Lung (tissue), 12 donors: ENCODE measurements around the gene SLC25A31. TPM values are rescaled to one million over a fixed set of nuclear protein-coding genes. Genes with fewer than 3 reads are reported as not detected.

ENCODE experiments used
- ATAC-seq: fragments of 200-7000 bp; cut with Tn5 transposase; one replicate; pipeline ENCODE4 v1.9.1; 2020; ENCODE audit warnings: moderate number of reproducible peaks; ENCODE audit not compliant: insufficient read depth, low FRiP score
- DNase-seq, 3 donors: peaks; one replicate each; pipeline ENCODE4 v3.0.0-alpha.2; 2013 to 2017
- H3K27ac ChIP-seq, 2 donors: one replicate each; pipeline ENCODE4 v1.5.1; 2013; ENCODE audit warnings: mild to moderate bottlenecking in 2 of 2, moderate library complexity in 2 of 2, control low read depth in 1 of 2, inconsistent platforms in 1 of 2, low read depth in 1 of 2, low read length in 1 of 2
- H3K27me3 ChIP-seq, 3 donors: one replicate each; pipeline ENCODE4 v1.5.1; 2013; ENCODE audit warnings: low read length in 2 of 3; ENCODE audit not compliant: control insufficient read depth in 3 of 3, insufficient read depth in 3 of 3
- H3K36me3 ChIP-seq, 4 donors: one replicate each; pipeline ENCODE4 v1.5.1; 2013; ENCODE audit warnings: low read length in 4 of 4, mild to moderate bottlenecking in 1 of 4, moderate library complexity in 1 of 4; ENCODE audit not compliant: control insufficient read depth in 4 of 4, insufficient read depth in 4 of 4
- H3K4me1 ChIP-seq, 5 donors: one replicate each; pipeline ENCODE4 v1.5.1; 2013; ENCODE audit warnings: low read length in 5 of 5, mild to moderate bottlenecking in 2 of 5, moderate library complexity in 1 of 5; ENCODE audit not compliant: control insufficient read depth in 5 of 5, insufficient read depth in 5 of 5
- H3K4me3 ChIP-seq: one replicate; pipeline ENCODE4 v1.5.1; 2013; ENCODE audit warnings: mild to moderate bottlenecking, control low read depth, moderate library complexity
- H3K9ac ChIP-seq, 2 donors: one replicate each; pipeline ENCODE4 v1.5.1; 2013; ENCODE audit warnings: low read length in 2 of 2, control low read depth in 1 of 2; ENCODE audit not compliant: insufficient read depth in 1 of 2
- H3K9me3 ChIP-seq, 4 donors: one replicate each; pipeline ENCODE4 v1.5.1; 2013; ENCODE audit warnings: low read length in 3 of 4, mild to moderate bottlenecking in 1 of 4, moderate library complexity in 1 of 4; ENCODE audit not compliant: control insufficient read depth in 4 of 4, insufficient read depth in 3 of 4
- WGBS, 2 donors: extraction: QIAGEN DNeasy Blood & Tissue Kit; methylation state at CpG; one replicate each; pipeline ENCODE4 v1.1.7; 2013; 5-methylcytosine and 5-hydroxymethylcytosine counted together
- polyA plus RNA-seq, 2 donors: library from polyadenylated mRNA; stranded (reverse); fragments of 200-250 nt; gene quantifications; one replicate each; pipeline ENCODE4 v1.2.1, GENCODE V29; 2013
- total RNA-seq, 2 donors: library from RNA; depleted of rRNA in 1 of 2; stranded (reverse); fragments of >200 nt in 1 of 2; gene quantifications; one replicate each; pipeline ENCODE4 v1.2.1, GENCODE V29; 2014 to 2021
- TF ChIP-seq, protein P1 (sequence below): IDR thresholded peaks from 2 replicates; pipeline ENCODE4 v1.5.1; 2012; ENCODE audit warnings: mild to moderate bottlenecking; ENCODE audit errors: control extremely low read depth, extremely low read depth
- donor health status: control.
- donor health status: control.
- donor health status: Bipolar disorder and iron deficiency.
- donor health status: healthy.
- donor health status: DM: yes; HTN: yes; CAD: no.

Gene SLC25A31
- total and polyA plus RNA-seq, 4 donors = 0.06 TPM; not detected in 3

DNA sequence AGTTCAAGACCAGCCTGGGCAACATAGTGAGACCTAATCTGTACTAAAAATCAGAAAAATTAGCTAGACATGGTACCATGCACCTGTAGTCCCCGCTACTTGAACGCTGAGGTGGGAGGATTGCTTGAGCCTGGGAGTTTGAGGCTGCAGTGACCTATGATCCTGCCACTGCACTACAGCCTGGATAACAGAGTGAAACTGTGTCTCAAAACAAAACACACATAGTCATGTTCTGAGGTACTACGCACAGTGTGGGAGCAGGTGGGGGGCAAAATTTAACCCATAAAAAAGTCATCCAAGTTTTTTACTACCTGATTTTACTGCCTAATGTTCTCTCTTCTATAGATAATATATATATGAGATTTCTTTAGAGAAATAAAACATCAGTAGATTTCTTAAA, 80.4 kb downstream of the SLC25A31 start:
- DNase-seq (no peak), ATAC-seq (no peak)
- TF ChIP-seq, protein P1, sequence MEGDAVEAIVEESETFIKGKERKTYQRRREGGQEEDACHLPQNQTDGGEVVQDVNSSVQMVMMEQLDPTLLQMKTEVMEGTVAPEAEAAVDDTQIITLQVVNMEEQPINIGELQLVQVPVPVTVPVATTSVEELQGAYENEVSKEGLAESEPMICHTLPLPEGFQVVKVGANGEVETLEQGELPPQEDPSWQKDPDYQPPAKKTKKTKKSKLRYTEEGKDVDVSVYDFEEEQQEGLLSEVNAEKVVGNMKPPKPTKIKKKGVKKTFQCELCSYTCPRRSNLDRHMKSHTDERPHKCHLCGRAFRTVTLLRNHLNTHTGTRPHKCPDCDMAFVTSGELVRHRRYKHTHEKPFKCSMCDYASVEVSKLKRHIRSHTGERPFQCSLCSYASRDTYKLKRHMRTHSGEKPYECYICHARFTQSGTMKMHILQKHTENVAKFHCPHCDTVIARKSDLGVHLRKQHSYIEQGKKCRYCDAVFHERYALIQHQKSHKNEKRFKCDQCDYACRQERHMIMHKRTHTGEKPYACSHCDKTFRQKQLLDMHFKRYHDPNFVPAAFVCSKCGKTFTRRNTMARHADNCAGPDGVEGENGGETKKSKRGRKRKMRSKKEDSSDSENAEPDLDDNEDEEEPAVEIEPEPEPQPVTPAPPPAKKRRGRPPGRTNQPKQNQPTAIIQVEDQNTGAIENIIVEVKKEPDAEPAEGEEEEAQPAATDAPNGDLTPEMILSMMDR = no peak
- Histone ChIP-seq H3K27ac (no peak overlapping the region), H3K36me3 (peaks cover 0 to 6% (median 0%) of the 10 kb centered on the region in 4 donors), H3K4me1 (peaks cover 0 to 7% (median 0%) of the 10 kb centered on the region in 5 donors), H3K9ac (no peak overlapping the region), H3K27me3 (no peaks in the 10 kb centered on the region), H3K9me3 (no peaks in the 10 kb centered on the region), H3K4me3 (no peak overlapping the region)
- WGBS, 2 donors = 90 to 96% methylated on average over 3 of the region's 3 CpGs

DNA sequence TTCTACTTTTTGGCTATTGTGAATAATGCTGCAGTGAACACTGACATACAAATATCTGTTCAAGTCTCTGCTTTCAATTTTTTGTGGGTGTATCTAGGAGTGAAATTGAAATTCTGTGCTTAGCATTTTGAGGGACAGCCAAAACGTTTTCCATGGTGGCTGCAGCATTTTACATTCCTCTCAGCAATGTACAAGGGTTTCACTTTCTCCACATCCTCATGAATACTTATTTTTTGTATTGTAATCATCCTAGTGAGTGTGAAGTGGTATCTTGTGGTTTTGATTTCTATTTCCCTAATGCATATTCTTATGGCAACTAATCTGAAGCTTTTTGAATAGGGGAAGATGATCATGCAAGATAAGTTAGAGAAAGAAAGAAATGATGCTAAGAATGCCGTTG, 92.2 kb downstream of the SLC25A31 start:
- no peak overlapping the region for H3K27ac ChIP-seq
- peaks cover 0 to 7% (median 0%) of the 10 kb centered on the region in 4 donors for H3K36me3 ChIP-seq
- ATAC-seq (no peak), DNase-seq (no peak)
- WGBS, 2 donors = 55 to 61% methylated on average over 2 of the region's 2 CpGs
- H3K9ac ChIP-seq = no peak overlapping the region
- no peak overlapping the region for H3K4me3 ChIP-seq
- H3K27me3 ChIP-seq = no peaks in the 10 kb centered on the region
- H3K9me3 ChIP-seq = no peaks in the 10 kb centered on the region
- TF ChIP-seq, protein P1 = no peak
- H3K4me1 ChIP-seq = no peaks in the 10 kb centered on the region

Other genes starting within 250 kb of the SLC25A31 start
- 10 to 100 TPM in 1 of 2 donors, 1 to 10 TPM in 1; 8.2 to 37.0 TPM for gene INTU, start 97.4 kb upstream of the SLC25A31 start, total RNA-seq
- gene INTU, start 97.4 kb upstream of the SLC25A31 start, polyA plus RNA-seq = 1 to 10 TPM; 2.5 to 5.0 TPM
- gene HSPA4L, start 51.9 kb downstream of the SLC25A31 start, total RNA-seq = 1 to 10 TPM; 4.6 to 6.0 TPM
- 1 to 10 TPM in 1 of 2 donors, under 1 TPM in 1; 0.91 to 1.5 TPM for gene HSPA4L, start 51.9 kb downstream of the SLC25A31 start, polyA plus RNA-seq
- 10 to 100 TPM in 1 of 2 donors, 1 to 10 TPM in 1; 2.4 to 13.3 TPM for gene PLK4, start 150.5 kb downstream of the SLC25A31 start, total RNA-seq
- 1 to 10 TPM; 1.2 to 1.3 TPM for gene PLK4, start 150.5 kb downstream of the SLC25A31 start, polyA plus RNA-seq
- 10 to 100 TPM; 17.6 to 40.6 TPM for gene MFSD8, start 234.8 kb downstream of the SLC25A31 start, total RNA-seq
- gene MFSD8, start 234.8 kb downstream of the SLC25A31 start, polyA plus RNA-seq = 10 to 100 TPM in 1 of 2 donors, 1 to 10 TPM in 1; 7.2 to 18.1 TPM
- gene ABHD18, start 235.0 kb downstream of the SLC25A31 start, total RNA-seq = 10 to 100 TPM; 10.1 to 16.4 TPM
- gene ABHD18, start 235.0 kb downstream of the SLC25A31 start, polyA plus RNA-seq = 1 to 10 TPM; 4.3 to 4.5 TPM